CD4-positive, alpha-beta T cell treated with Interleukin-12 subunit alpha and Interleukin-12 subunit beta, for 1 hour (primary cell): Measurements from ENCODE around the gene APP.

Source experiments
- DNase-seq: peaks from one replicate; pipeline ENCODE4 v3.0.0-alpha.2; 2020

The APP gene

GRCh38 chr21:25967181-25967900, 203.2 kb downstream of the APP start:
- no peak for DNase-seq

- DNase-seq, result no peak
These were observed 204.4 kb downstream of the APP start for GRCh38 chr21:25965951-25966707.

DNA sequence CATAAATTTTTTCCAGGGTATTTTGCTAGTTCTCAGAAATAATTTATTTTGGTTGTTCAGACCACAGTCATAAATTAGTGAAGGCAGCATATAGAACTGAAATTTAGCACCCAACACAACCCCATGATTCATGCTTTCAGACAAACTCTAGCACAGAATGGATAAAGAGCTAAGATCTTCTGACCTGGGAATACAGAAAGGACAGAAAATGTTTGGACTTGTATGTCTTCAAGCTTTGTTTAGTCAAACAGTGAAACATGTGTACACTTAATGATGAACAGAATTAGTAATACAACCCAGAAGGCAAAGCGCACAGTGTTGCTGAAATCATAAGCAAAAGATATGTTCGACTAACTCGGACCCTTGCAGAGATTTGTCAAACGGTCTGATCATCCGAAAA, 205.6 kb downstream of the APP start:
- DNase-seq, result no peak

GRCh38 chr21:25964015-25964414, 206.6 kb downstream of the APP start:
- no peak for DNase-seq

DNA sequence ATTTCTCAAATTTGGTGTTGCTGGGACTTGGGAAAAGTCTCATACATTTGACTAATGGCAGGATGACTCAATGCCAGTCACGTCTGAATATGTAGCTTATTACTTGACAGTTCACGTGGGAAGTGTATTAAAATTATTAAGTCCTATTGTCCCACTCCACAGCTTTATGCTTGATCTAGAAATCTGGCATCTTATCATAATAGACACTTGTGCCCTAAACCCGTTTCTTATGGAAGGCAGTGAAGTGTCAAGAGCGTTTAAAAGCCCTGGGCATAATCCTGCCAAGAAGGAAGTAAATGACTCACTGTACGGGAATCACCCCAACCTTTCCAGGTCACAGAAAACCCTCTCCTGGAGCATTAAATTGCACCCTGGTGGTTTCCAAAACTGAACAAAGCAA, 207.4 kb downstream of the APP start:
- no peak for DNase-seq

DNA sequence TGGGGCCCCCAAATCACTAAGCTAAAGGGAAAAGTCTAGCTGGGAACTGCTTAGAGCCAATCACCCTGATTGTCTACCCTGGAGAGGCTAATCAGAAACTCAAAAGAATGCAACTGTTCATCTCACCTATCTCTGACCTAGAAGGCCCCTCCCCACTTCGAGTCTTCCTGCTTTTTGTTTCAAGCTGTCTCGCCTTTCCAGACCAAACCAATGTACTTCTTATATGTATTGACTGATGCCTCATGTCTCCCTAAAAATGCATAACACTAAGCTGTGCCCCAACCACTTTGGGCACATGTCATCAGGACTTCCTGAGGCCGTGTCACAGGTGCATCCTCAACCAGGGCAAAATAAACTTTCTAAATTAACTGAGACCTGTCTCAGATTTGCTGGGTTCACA, 209.5 kb downstream of the APP start:
- DNase-seq, result no peak

- DNase-seq, result no peak
These were observed 210.2 kb downstream of the APP start for GRCh38 chr21:25960402-25960801.

- no peak for DNase-seq
These were observed 210.8 kb downstream of the APP start for GRCh38 chr21:25959799-25960198.

DNA sequence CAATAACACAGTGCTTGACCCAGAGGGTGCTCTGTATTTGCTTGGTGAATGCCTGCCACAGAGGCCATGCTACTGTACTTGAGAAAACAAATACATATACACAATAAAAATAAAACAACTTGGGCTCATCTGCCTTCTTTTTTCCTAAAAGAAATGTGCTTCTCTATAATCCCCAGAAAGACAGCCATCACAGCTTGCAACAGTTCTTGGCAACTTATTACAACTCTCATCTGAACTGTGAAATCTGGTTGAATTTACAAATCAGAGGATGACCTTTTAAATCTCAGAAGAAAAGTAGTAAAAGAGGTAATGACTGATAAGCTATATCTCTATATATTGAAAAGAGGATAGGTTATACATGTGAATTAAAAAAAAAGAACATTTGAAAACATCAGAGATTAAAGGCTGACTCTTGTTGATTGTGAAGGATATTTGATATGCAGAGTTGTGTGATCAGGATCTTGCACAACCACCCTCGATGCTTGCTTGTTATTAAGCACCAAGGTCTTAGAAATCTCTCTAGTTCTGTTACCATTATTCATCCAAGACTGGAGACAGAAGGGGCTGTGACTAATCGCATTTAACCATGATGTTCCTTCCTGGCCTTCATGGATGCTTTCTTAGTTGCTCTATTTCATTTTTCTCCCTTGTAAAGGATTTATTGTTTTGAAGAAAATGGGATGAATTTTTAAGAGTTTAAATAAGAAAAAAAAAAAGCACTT, 213.4 kb downstream of the APP start:
- no peak for DNase-seq

DNA sequence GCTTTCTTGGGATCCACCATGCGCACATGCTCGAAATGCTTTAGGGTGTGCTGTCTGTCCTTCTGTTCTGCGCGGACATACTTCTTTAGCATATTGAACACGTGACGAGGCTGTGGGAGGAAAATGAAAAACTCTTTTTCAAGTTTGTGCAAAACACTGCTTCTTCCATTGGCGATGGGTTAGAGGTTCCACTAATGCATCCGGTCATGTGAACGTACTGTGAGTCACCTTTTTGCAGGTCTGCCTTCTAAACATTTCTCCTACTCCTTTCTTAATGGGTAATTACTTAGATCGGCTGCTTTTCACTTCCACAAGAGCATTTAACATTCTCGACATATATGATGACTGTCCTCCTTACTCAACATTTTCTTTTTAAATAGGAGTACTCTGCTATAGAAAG, 214.9 kb downstream of the APP start:
- DNase-seq, result no peak

DNA sequence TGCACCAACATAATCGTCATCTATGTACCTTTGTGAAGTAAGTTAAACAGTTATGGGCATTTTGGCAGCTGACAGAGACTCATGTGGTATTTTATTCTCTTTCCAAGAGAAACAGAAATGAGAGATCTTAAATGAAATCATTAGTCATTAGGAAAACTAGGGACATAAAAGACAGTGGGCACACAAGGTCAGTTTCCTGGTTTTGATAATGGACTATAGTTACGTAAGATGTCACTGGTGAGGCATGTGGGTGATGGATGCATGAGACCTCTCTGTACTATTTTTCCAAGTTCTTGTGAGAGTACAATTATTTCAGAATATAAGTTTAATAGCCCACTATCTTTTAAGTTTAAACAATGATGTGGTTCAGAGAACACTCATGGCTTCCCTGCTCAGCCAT, 216.9 kb downstream of the APP start:
- no peak for DNase-seq

DNA sequence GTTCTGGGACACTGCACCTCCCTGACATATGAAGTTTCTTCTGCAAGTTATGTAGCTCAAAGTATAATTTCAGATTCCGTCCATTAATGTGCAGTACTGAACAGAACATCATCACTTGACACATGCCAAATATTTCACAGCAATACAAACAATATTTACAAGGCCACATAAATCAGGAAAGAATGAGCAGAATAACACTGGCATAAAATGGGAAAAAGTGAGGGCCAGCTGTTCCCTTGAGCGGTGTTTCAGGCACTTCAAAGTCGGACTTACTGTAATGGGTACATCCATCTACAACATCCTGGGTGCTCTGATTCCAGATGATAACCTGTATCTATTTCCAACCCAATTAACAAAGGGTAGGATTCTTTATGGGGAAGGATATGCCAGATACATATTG, 217.4 kb downstream of the APP start:
- no peak for DNase-seq

GRCh38 chr21:25952306-25952705, 218.3 kb downstream of the APP start:
- DNase-seq, result no peak

- DNase-seq, result no peak
These were observed 220.9 kb downstream of the APP start for GRCh38 chr21:25949701-25950100.

GRCh38 chr21:25944672-25945213, 225.8 kb downstream of the APP start:
- DNase-seq, result no peak

GRCh38 chr21:25944082-25944481, 226.5 kb downstream of the APP start:
- no peak for DNase-seq

DNA sequence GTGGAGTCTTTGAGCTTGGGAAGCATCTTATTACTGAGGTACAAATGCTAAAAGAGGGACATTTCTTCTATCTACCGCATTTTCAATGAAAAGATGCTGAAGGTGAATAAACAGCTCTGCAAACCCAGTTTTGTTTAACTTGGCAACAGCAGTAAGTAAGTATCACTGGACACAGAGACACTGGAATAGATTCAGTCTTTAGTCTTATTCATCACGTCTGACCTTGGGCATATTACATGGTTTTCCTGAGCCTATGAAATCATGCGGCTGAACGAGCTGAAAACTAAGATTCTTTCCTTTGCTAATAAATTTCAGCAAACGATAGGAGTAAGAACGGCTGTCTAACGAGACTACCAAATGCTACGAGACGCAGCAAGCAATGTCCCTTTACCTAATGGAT, 228.4 kb downstream of the APP start:
- no peak for DNase-seq

DNA sequence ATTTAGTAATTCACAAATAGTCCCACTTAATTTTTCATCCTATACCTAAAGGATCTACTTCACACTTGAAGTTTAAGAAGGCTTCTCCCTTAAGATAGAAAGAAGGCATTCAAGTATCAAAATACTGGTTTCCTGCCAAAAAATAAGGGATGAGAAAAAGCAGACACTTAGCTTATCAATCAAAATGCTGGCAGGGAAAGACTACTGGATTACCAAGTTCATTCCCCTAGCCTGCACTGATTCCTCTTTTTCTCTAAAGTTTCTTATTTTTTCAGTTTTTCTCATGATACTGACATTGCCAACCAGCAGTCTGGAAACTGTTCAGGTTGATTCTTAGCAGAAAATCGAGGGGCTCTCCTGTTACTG, 231.2 kb downstream of the APP start:
- no peak for DNase-seq

- DNase-seq, result no peak
These were observed 231.7 kb downstream of the APP start for GRCh38 chr21:25938658-25939395.

DNA sequence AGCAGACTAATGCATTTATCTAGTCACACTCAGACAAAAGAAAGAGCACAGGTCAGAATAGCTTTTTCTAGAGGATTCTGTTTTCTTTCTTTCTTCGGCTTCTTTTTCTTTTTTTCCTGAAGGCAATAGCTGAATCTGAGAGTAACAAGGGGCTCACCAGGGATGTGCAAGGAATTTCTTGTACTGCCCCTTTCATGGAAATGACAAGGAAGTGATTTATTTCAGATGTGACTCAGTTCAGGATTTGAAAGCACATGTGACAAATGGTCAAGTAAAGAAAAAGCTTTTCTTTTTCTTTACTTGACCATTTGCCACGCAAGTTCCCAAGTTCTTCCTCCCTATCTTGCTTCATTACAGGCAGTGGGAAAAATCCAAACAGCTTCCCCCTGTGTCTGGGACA, 233.8 kb downstream of the APP start:
- DNase-seq, result no peak

DNA sequence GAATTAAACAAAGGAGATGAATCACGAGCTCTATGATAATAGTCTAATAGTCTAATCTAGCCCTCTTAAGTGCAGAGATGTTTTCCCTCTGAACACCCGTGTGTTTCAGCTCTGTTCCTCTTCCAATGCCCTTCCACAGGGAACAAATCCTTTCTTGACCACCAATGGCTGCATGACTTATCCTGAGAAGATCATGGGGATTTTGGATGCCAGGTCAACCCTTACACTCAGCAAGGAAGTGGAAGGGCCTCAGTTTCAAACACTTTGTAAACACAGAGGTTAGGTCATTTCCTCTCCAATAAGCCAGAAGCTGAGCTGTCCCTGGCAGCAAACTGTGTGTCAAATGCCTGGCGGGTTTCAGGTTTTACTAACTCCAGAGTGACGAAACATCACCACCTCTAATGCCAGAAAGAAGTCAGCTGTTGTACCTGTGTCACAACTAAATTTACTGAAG, 235.8 kb downstream of the APP start:
- DNase-seq, result no peak

DNA sequence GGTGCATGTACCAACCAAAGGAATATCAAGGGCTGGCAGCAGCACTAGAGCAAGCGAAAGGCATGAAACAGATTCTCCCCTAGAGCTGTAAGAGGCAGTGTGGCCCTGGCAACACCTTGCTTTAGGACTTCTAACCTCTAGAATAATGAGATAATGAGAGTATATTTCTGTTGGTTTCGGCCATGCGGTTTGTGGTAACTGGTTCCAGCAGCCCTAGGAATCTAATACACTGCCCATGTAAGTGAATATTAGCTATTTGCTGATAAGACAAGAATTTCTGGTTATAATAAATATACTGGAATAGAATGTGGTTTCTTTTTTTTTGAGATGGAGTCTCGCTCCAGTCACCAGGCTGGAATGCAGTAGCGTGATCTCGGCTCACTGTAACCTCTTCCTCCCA, 236.4 kb downstream of the APP start:
- no peak for DNase-seq

DNA sequence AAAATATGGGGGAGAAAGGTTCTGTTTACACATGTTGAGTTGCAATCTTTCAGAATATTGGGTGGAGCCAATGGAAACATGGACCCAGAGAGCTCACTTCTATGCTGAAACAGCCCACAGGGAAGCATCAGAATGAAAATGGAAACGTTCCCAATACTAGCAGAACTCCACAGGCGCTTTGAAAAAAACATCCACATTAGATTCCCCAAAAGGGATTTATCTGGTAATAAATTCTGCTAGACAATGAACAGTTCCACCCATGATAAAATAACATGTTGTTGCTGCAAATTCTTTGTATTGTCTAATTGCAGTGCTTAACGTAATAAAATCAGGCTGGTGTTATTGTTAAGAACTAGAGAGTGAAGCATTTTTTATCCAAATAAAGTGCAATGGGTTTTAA, 238.8 kb downstream of the APP start:
- no peak for DNase-seq
